COLO668 (cell line): Measurements from ENCODE around the gene MTCH1.

ENCODE experiments used
- DNase-seq: peaks from one replicate; lab custom pipeline; 2025; ENCODE audit not compliant: unreplicated experiment; lab: John Stamatoyannopoulos, UW

Gene MTCH1, protein sequence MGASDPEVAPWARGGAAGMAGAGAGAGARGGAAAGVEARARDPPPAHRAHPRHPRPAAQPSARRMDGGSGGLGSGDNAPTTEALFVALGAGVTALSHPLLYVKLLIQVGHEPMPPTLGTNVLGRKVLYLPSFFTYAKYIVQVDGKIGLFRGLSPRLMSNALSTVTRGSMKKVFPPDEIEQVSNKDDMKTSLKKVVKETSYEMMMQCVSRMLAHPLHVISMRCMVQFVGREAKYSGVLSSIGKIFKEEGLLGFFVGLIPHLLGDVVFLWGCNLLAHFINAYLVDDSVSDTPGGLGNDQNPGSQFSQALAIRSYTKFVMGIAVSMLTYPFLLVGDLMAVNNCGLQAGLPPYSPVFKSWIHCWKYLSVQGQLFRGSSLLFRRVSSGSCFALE

DNA sequence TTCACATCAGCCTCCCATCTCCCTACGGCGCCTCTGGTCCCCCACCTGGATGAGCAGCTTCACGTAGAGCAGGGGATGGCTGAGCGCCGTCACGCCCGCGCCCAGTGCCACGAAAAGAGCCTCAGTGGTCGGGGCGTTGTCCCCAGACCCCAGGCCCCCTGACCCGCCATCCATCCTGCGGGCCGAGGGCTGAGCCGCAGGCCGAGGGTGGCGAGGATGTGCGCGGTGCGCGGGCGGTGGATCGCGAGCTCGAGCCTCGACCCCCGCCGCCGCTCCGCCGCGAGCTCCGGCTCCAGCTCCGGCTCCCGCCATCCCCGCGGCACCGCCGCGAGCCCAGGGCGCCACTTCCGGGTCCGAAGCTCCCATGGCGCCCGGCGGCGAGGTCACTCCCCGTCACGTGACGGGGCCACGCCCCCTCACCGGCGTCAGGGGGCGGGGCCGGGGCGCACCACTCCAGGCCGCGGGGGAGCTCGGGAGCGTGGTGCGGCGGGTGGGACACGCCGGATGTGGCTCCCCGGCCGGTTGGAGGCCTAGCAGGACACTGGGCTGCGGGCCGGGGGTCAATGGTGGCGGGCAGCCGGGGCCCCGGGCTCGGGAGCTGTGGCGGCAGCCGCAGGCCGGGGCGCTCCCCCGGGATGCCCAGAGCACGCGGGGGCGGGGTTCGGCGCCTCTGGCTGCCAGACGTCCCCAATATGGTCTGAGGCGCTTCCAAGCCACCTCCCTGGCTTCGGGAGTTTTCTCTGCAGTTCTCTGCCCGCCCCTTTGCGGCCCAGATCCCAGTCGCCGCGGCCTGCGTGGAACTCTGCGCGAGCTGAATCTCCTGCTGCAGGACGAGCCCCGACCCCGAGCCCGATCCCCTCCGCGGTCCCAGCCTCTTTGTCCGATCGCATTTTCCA lies at the start of gene MTCH1:
Gene MTCH1 (minus strand): TSS at position 389 of the 896 bp plus-strand sequence. CDS start 23 bp downstream, at position 366.
- peak; percentile 87 for DNase-seq

DNA sequence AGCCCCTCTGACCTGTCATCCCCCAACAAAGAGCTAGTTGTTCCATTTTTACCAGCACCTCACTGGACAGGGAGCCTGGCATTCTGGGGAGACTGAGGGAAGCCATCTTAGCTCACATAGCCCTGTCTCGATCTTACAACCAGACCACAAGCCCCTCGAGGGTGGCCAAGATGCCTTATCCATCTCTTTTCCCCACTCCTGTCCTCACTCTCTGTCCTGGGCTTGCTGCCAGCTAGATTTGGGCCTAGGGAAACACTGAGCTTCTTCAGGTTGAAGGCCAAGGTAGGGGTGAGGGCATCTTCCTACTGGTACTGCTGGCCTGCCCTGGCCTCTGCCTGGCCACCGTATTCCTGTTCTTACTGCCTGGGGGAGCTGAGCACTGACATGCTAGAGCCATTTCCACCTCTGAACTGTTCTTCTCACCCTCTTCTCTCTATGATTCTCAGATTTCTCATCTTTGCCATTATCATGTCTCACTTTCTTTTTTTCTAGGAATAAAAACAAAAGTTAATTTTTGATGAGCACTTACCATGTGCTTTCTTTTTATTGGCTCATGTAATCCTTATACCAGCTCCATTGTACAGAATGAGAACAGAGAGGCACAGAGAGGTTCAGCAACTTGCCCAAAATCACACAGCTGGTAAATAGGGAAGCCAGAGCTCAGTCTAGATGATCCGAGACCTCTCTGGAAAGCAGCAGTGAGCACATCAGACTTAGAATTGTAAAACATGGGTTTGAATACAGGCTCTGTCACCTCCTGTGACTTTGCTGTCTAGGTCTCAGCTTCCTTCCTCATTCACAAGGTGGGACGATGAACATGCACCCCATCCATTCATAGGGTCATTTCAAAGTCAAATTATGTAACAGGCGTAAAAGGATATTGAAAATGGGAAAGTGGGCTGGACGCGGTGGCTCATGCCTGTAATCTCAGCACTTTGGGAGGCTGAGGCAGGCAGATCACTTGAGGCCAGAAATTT lies 48.1 kb upstream of the MTCH1 start:
- no peak for DNase-seq

DNA sequence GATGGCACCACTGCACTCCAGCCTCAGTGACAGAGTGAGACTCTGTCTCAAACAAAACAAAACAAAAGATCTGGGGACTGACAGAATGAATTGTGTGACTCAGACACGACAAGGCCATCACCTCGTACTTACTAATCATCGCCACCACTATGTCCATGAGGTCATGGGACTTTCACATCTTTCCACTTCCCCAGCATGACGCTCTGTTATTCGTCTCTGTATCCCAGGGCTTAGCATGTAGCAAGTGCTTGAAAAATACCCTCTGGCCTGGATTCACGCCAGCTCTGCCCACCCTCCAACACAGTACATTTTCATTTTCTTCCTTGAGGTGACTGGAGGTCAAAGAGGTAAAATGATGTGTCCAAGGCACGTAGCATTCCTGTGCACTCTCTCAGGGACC lies 47.3 kb upstream of the MTCH1 start:
- no peak for DNase-seq

DNA sequence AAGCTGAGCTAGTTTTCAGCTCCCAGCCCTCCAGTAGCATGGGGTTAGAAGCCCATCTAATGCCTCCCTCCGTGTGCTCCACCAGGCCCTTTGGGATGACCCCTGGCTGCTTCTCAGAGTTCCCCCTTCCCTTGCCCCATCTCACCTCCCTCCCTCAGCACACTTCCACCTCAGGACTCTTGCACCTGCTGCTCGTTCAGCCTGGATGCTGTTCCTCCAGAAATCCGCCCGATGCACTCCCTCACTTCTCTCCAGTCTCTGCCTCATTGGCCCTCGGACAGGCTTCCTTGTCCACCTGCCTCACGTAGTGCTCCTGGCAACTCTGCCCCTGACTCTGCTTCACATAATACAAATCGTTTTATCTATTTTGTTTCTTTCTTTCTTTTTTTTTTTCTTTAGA lies 46.2 kb upstream of the MTCH1 start:
- DNase-seq: no peak

DNA sequence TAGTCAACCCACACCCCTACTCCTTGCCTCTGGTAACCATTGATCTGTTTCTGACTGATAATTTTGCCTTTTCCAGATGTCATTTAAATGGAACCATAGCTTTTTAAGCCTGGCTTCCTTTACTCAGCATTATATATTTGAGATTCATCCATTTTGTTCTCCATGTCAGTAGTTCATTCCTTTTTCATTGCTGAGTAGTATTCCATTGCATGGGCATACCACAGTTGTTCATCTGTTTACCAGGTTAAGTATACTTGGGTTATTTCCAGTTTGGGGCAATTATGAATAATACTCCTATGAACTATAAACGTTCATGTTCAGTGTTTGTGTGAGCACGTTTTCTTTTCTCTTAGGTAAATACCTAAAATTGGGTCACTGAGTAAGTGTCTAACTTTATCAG lies 44.6 kb upstream of the MTCH1 start:
- no peak for DNase-seq

DNA sequence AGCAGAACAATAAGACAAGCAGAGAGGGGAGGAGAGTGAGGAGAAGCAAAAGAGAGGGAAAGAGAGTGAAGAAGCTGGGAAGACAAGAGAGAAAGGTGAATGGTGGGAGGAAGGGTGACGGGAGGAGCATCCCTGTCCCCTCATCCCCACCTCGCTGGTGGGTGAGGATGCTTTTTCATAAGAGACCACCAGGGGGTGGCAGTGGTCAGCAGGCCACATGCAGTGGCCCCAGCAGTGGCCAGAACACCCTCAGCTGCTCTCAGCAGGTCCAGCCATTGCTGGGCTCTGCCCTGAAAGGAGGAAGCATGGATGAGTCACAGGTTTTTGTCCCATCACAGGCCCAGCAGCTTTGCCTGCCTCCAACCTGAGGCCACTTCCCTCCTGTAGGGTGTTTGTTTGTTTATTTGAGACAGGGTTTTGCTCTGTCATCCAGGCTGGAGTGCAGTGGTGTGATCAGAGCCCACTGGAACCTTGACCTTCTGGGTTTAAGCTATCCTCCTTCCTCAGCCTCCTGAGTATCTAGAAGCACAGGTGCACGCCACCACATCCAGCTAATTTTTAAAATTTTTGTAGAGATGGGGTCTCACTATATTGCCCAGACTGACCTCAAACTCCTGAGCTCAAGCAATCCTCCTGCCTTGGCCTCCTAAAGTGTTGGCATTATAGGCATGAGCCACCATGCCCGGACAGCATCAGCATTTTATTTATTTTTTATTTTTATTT lies 43.4 kb upstream of the MTCH1 start:
- peak; percentile 42 for DNase-seq

DNA sequence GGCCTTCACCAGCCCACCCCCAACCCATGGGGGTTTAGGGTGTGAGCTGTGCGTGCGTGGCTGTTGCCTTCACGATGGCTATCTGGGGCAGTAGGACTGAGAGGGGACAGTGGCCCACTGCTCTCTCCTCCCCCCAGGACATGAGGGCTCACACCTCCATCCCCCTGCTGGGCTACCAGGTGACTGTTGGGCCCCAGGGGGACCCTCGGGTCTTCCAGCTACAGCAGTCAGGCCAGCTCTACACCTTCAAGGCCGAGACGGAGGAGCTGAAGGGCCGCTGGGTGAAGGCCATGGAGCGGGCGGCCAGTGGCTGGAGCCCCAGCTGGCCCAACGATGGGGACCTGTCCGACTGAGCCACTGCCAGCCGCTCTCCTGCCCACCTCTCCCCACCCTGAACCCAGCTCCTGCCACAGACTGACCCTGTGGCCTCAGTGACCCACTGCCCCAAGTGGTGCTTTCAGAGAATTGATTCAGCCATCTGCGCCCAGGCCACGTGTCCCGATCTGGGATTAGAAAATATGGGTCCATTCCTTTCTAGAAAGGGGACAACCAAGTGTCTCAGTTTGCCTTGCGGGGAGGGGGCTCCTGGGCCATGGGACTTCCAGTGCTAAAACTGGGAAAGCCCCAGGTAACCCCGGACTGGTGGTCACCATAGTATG lies 41.9 kb upstream of the MTCH1 start:
- DNase-seq: no peak

DNA sequence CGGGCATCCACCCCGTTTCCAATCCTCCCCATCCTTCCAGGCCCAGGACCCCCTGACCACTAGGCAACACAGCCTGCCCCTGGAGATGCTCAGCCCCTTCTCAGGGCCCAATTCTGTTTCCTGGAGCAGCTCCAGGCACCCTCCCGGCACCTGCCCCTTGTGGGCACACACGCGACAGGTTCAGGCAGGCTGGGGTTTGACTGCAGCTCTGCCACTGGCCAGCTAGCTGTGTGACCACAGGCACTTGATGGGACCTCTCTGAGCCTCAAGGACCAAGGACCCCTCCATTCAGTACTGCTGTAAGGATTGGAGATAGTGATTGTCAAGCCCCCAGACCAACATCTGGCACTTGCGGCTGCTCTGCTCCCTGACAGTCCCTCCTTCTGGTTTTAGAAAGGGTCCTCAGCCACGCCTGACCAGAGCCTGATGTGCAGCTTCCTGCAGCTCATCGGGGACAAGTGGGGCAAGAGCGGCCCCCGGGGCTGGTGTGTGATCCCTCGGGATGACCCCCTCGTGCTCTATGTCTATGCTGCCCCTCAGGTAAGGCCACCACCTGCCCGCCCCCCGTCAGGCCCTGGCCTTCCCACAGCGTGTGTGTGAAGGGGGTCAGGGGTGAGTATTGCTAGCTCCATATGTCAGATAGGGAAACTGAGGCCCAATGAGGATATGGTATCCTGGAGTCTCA lies 41.2 kb upstream of the MTCH1 start:
- no peak for DNase-seq

DNA sequence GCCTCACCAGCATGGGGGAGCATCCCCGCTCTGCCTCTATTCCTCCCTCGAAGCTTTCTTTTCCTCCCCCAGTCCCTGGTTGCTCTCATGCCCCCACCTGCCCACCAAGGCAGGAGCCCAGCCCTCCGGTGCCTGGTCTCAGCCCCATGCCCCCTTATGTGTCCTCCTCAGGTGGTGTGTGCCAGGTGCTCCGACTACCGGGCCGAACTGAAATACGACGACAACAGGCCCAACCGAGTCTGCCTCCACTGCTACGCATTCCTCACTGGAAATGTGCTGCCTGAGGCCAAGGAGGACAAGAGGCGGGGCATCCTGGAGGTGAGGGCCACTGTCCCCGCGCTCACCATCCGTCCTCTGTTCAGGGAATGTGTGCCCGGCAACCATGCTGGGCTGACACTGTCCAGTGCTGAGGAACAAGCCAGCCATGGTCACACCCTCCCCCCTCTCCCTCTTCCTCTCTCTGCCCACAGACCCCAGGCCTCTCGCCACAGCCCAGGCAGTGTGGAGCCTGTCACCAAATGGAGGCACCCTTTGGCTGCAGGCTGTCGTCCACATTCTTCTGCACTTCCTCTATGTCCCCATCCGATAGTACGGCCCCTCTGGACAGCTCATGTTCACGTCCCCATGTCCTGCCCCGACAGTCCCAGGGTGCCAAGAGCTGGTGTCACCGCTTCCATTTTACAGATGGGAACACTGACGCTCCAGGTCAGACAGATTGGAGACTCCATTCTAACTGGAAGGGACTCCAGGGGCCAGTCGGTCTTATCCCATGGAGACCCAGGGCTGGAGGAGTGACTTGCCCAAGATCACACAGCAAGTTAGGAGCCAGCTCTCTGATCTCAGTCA lies 39.8 kb upstream of the MTCH1 start:
- no peak for DNase-seq

DNA sequence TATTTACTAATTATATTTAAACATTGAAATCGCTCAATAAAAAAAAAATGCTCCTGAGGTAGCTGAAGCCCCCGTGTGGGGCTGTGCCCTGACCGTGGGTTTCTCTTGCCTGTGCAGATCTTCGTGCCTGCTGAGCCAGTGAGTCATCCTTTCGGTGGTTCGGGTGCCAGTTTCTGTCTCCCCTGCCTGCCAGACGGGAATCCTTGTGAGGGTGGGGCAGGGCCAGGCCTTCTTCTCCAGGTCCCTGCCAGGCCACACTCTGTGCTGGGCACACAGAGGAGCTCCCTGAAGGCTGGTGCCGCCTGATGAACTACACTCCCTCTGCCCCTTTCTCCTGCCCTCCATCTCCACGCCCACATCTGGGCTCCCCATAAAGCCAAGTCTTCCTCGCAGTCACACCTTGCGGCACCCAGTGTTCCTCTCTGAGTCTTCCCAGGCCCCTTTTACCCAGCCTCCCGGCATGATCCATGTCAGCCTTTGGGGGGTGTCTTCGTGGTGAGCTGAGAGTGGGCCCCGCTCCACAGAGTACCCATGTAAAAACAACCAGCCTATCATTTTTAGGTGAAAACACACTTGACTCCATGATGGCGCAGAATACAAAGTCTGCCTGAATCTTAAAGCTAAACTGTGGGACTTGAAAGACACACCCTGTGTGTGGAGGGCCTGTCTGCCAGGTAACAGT lies 38.8 kb upstream of the MTCH1 start:
- peak; percentile 11 for DNase-seq

DNA sequence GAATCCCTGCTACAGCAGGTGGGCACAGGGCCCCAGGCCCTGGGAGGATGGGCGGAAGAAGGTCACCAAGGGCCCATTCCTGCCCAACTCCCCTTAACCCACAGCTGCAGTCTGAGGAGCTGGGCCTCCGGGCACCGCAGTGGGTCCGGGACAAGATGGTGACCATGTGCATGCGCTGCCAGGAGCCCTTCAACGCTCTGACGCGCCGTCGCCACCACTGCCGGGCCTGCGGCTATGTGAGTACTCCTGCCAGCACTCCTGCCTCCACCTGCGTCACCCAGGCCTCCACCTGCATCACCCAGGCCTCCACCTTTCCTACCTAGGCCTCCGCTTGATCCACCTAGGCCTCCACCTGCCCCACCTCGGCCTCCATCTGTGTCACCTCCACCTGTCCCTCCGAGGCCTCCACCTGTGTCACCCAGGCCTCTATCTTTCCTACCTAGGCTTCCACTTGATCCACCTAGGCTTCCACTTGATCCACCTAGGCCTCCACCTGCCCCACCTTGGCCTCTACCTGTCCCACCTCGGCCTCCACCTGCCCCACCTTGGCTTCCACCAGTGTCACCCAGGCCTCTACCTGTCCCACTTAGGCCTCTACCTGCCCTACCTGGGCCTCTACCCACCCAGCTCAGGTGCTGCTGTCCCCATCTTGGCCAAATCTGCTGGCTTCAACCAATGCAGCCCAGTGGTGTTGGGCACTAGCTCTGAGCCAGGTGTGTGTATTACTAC lies 36.3 kb upstream of the MTCH1 start:
- DNase-seq: no peak

DNA sequence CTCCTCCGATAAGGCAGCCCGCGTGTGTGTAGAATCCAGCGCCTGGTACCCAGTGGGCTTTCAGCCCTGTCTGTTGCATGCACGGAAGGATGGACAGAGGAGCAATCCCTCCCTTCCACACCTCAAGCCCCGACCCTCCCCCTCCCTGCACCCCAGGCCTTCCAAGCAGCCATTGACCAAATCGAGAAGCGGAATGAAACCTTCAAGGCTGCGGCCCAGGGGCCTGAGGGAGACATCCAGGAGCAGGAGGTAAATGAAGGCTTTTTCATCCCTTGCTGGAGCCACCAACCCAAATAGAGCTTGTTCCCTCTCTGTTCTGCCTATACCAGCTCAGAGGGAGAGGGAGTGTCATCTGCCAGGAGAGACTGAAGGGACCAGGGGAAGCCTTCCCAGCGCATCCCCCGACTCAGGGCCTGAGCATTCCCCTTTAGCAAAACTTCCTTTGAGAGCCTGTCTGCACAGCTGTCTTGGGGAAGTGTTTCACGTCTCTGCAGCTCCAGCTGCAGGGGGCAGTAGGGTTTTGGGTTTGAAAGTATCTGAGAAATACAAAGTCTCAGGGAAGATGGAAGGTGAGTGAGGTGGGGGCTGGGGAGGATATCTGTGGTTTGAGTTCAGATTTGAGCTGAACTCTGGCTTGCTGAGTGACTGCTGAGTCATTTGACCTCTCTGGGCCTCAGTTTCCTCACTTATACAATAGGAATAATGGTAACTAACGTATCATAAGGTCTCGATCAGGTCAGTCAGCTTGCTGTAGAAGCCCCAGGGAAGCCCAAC lies 35.5 kb upstream of the MTCH1 start:
- DNase-seq: no peak

DNA sequence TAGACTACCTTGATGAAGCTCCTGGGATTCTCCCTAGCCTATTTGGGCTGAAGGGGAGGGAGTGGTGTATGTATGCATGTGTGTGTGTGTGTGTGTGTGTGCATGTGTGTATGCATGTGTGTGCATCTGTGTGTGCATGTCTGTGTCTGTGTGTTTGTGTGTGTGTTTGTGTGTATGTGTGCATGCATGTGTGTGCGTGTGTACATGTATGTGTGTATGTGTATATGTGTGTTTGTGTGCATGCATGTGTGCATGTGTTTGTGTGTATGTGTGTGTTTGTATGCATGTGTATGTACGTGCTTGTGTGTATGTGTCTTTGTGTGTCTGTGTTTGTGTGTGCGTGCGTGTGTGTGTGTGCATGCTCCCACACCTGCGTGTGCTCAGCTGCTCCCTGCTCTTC lies 34.8 kb upstream of the MTCH1 start:
- DNase-seq: peak; percentile 4

DNA sequence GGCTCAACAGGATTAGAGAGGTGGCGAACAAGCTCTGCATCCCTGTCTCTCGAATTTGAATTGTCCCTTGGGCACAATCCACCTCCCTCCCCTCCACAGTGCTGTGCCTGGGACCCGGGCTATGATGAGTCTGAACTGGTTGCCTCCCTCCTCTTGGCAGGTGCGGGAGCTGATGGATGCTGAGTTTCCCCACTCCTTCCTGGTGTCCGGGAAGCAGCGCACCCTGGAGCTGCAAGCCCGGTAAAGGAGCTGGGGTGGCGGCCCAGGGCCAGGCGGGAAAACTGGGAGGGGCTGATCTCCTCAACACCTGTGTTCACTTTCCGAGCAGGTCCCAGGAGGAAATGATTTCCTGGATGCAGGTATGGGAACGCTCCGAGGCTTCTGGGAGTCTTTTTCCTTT lies 34.4 kb upstream of the MTCH1 start:
- peak; percentile 72 for DNase-seq

DNA sequence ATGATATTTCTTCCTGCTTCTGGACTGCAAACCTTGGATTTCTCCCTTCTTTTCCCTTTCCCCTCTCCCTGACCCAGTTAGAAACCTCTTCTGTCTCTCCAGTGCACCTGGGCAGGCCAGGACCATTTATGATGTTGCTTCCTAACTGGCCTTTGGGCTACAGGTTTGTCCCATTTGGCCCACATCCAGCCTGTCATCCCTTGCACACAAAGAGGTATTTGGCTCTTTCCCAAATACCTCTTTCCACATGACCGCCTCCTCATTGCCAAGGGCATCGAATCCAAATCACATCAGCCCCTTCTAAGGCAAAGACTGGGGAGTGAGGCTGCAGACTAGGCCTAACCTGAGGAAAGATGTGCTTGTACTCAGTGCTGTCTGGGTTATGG lies 33.1 kb upstream of the MTCH1 start:
- DNase-seq: peak; percentile 73
